ENCODE data around the gene FIGN.

Gene FIGN

DNA sequence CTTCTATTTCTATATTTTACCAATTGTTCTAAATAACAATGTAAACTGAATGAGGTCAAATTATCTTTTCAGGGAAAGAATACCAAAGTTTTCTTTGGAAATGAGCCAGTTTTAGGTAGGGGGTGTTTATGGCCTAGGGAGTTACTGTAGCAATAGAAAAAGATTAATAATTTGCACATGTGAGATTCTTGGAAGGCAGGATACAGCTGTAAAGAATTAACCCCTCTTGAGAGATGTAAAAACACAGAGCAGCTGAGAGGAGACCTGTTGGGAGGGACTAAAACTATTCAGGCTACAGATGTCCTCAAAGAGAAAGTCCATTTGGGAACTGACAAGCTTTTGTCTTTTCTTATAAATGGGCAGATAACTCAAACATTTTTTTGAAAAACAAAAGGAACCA is 182.2 kb downstream of the FIGN start:
- DNase-seq, result no peak

DNA sequence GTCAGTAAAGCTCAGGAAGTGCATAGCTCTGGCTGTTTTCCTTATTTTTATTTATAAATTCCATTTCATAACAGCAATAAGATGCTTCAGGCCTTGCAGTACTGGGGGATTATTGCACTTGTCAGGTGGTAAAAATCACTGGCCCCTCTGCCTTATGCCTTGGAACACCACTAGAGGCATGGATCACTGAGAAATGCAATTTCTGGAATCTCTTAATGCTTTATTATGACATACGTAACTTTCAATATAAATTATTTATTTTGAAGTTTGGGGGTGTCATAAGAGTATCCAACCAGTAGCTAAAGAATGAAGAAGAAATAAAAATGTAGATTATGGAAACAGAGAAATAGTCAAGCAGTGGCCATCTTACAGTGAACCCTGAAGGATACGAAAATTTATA is 183.1 kb downstream of the FIGN start:
- no peak for DNase-seq

DNA sequence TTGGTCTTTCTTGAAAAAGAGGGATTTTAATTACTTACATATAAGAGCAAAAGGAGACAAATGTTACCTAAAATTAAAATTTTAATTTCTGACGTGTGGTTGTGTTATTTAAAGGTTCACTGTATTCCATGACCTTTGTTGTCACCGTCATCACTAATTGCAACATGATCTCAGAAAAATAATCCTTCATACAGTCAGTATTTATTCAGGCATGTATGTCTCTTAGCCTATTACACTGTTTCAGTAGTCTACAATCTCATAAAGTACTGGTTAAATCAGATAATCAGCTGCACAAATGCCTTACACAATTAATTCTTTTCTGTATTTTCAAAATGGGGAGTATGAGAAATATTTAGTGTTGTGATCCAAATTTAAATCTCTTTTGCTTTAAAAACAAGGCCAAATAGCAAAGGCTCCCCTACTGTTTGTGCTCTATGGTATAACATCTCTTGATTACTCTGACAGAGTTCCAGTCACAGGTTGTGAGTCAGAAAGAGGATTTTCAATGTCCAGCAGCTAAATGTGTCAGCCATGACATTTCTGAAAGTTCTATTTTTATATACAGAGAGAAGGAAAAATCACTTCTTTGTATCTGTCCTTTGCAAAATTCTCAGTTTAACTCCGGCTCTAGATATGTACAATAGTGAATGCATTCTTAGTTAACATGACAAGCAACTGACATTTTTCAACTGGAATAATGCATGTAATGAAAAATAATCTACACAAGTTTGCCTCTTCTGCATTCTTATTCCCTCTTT is 184.0 kb downstream of the FIGN start:
- DNase-seq, result peak; percentile 3

DNA sequence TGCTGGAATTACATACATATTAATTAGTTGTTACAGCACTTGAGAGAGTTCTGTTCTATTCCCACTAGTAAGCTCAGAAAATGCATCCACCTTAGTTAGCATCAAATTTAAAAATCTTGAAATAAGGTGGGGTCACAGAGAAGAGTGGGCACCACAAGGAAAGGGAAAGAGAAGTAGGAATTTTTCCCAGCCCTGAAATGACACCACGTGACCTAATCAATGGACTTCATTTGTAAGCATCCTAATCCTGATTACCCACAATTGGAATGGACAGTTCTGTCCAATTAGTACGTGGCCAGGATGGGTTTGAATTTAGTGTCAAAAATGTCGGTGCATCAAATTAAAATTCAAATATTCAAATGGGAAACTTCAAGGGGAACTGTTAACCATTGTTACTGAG is 186.8 kb downstream of the FIGN start:
- DNase-seq, result no peak

Data from midbrain (tissue), 1 donor.